GM12878 (cell line): Measurements from ENCODE around the gene ADK. TPM values are rescaled to one million over a fixed set of nuclear protein-coding genes. Genes with fewer than 3 reads are reported as not detected.

ENCODE experiments used
- ATAC-seq: fragments of 200-7000 bp; cut with Tn5 transposase; 3 replicates; pipeline ENCODE4 v1.9.1; 2020; ENCODE audit warnings: mild to moderate bottlenecking, moderate library complexity
- BruUV-seq: library from RNA; stranded (reverse); fragments of 400-500 nt; replicated peaks from 2 replicates; lab custom pipeline; 2021; lab: Mats Ljungman, UMichigan
- CTCF ChIA-PET: fragments of 300-600 bp; sonication (Branson Sonifier 250); formaldehyde crosslinking; extraction: SDS; loops from one replicate; lab custom pipeline; 2021; ENCODE audit warnings: inconsistent platforms; lab: Yijun Ruan, JAX
- POLR2A ChIA-PET: fragments of 350-600 bp; formaldehyde crosslinking; extraction: SDS; loops from one replicate; lab custom pipeline; 2021; ENCODE audit warnings: inconsistent platforms; lab: Charles Lee
- RAD21 ChIA-PET: fragments of 300-600 bp; sonication (Branson Sonifier 250); formaldehyde crosslinking; loops from one replicate; lab custom pipeline; 2023; ENCODE audit warnings: antibody characterized with exemption; ENCODE audit not compliant: unreplicated experiment; lab: Charles Lee
- SMC1A ChIA-PET: fragments of 300-600 bp; sonication (Branson Sonifier 250); formaldehyde crosslinking; loops from one replicate; lab custom pipeline; 2023; ENCODE audit not compliant: unreplicated experiment, uncharacterized antibody; lab: Charles Lee
- DNase-seq: peaks from one replicate; pipeline ENCODE4 v3.0.0-alpha.2; 2011; ENCODE audit warnings: low read depth, low spot score
- FAIRE-seq: peaks from 3 replicates; lab custom pipeline; 2011; peaks lifted over from hg19 to GRCh38; lab: Jason Lieb, UNC
- H2AFZ ChIP-seq: 2 replicates; pipeline ENCODE4 v1.6.0; 2011; ENCODE audit warnings: low read depth, low read length, control low read depth; ENCODE audit not compliant: control insufficient read depth
- H3K27ac ChIP-seq: 2 replicates; pipeline ENCODE4 v1.5.1; 2011; ENCODE audit warnings: control low read depth; ENCODE audit not compliant: control insufficient read depth, insufficient read depth
- H3K27me3 ChIP-seq, 2 experiments: replicated peaks in 1 of 2; 2 replicates each; pipeline versions ENCODE4 v1.6.0 to v1.6.1; 2011; ENCODE audit warnings: low read length in 1 of 2; ENCODE audit not compliant: control insufficient read depth in 2 of 2, insufficient read depth in 2 of 2
- H3K36me3 ChIP-seq, 2 experiments: 2 replicates each; pipeline ENCODE4 v1.5.1; 2011; ENCODE audit warnings: low read length in 1 of 2; ENCODE audit not compliant: control insufficient read depth in 2 of 2, insufficient read depth in 2 of 2
- H3K4me1 ChIP-seq: 2 replicates; pipeline ENCODE4 v1.6.1; 2011; ENCODE audit warnings: mild to moderate bottlenecking, low read length, moderate library complexity, mixed read lengths; ENCODE audit not compliant: control insufficient read depth, insufficient read depth
- H3K4me2 ChIP-seq: 2 replicates; pipeline ENCODE4 v1.6.0; 2011; ENCODE audit warnings: control low read depth; ENCODE audit not compliant: control insufficient read depth, insufficient read depth
- H3K4me3 ChIP-seq: fragments of 200-600 bp; sonication (generic); 2 replicates; pipeline ENCODE4 v1.5.1; 2016
- H3K79me2 ChIP-seq: 2 replicates; pipeline ENCODE4 v1.6.0; 2011; ENCODE audit warnings: low read length; ENCODE audit not compliant: control insufficient read depth, insufficient read depth
- H3K9ac ChIP-seq: 2 replicates; pipeline ENCODE4 v1.8.0; 2011; ENCODE audit warnings: low read length, control low read depth, mixed read lengths; ENCODE audit not compliant: control insufficient read depth, insufficient read depth
- H3K9me3 ChIP-seq: replicated peaks from 3 replicates; pipeline ENCODE4 v1.5.1; 2011; ENCODE audit warnings: mild to moderate bottlenecking, low read length; ENCODE audit not compliant: control insufficient read depth, insufficient read depth
- H4K20me1 ChIP-seq: 2 replicates; pipeline ENCODE4 v1.6.0; 2011; ENCODE audit not compliant: control insufficient read depth, insufficient read depth
- BMI1 ChIP-seq: fragments of 450-650 bp; IDR thresholded peaks from 2 replicates; pipeline ENCODE4 v1.6.1; 2016; ENCODE audit warnings: mild to moderate bottlenecking, moderate library complexity, borderline replicate concordance
- EED ChIP-seq: sonication (generic); IDR thresholded peaks from 2 replicates; pipeline ENCODE4 v1.6.1; 2016; ENCODE audit warnings: antibody characterized with exemption, low read depth
- IKZF2 ChIP-seq, 2 experiments: fragments of 450-650 bp; IDR thresholded peaks; 2 replicates each; pipeline ENCODE4 v1.6.1; 2017; ENCODE audit warnings: mild to moderate bottlenecking in 2 of 2, moderate library complexity in 2 of 2
- MTA3 ChIP-seq: IDR thresholded peaks from 2 replicates; pipeline ENCODE4 v1.6.1; 2012; ENCODE audit warnings: low read length, inconsistent platforms, borderline replicate concordance
- NBN ChIP-seq: fragments of 450-650 bp; IDR thresholded peaks from 2 replicates; pipeline ENCODE4 v1.6.1; 2016
- NR2F1 ChIP-seq: fragments of 450-650 bp; conservative IDR thresholded peaks from 2 replicates; pipeline ENCODE4 v1.6.1; 2017; ENCODE audit warnings: mild to moderate bottlenecking
- STAT3 ChIP-seq: IDR thresholded peaks from 2 replicates; pipeline ENCODE4 v1.6.1; 2011; ENCODE audit warnings: low read depth, low read length, improper control_type of control experiment
- SUZ12 ChIP-seq: fragments of 200-600 bp; sonication (generic); IDR thresholded peaks from one replicate; pipeline ENCODE4 v1.6.1; 2018; ENCODE audit warnings: antibody characterized with exemption, mild to moderate bottlenecking; ENCODE audit not compliant: unreplicated experiment
- TARDBP ChIP-seq: IDR thresholded peaks from 2 replicates; pipeline ENCODE4 v1.6.1; 2016; ENCODE audit warnings: borderline replicate concordance
- ZNF217 ChIP-seq: fragments of 450-650 bp; IDR thresholded peaks from 2 replicates; pipeline ENCODE4 v1.6.1; 2017; ENCODE audit warnings: antibody characterized with exemption, mild to moderate bottlenecking
- WGBS: methylation state at CpG from one replicate; pipeline ENCODE4 v1.1.6; 2016; ENCODE audit warnings: low lambda C conversion rate; ENCODE audit not compliant: insufficient replicate concordance, insufficient coverage; ENCODE audit errors: missing lambda C conversion rate; 5-methylcytosine and 5-hydroxymethylcytosine counted together
- in situ Hi-C: fragments of 300-500 bp; cut with MboI; formaldehyde crosslinking; loops from 9 replicates; pipeline ENCODE4 v1.14.3; 2018; ENCODE audit warnings: mixed read lengths
- intact Hi-C: fragments of 100-400 bp; cut with micrococcal nuclease; formaldehyde crosslinking; loops from one replicate; pipeline ENCODE4 v1.14.2; 2022; ENCODE audit not compliant: unreplicated experiment
- polyA plus RNA-seq, 11 experiments: library from polyadenylated mRNA; depleted of rRNA in 4 of 11; unstranded in 6 of 11; stranded (reverse) in 5 of 11; fragments of >200 nt; fragmentation: Nextera tagmentation in 4 of 11; fragmentation: Illumina TruSeq in 1 of 11; extraction: Ambion mirVana in 4 of 11; extraction: Trizol in 1 of 11; gene quantifications; 1 replicate in 1 of 11; 2 replicates in 10 of 11; pipeline versions ENCODE4 v1.2.1 to v1.2.3, GENCODE V29; 2011 to 2016; ENCODE audit warnings: inconsistent platforms in 2 of 11, missing spikeins in 2 of 11, low read depth in 1 of 11
- total RNA-seq, 4 experiments: library from RNA; depleted of rRNA in 3 of 4; stranded (reverse); fragments of >200 nt in 3 of 4; fragmentation: Illumina TruSeq in 1 of 4; extraction: Trizol in 1 of 4; gene quantifications; 2 replicates each; pipeline versions ENCODE4 v1.2.1 to v1.2.3, GENCODE V29; 2013 to 2021
- TF ChIP-seq, protein P1 (sequence below): IDR thresholded peaks from 2 replicates; pipeline ENCODE4 v1.6.1; 2012; ENCODE audit warnings: low read length, inconsistent platforms

ADK gene
- total and polyA plus RNA-seq, 10 of the 15 experiments (the other 5 are each of a cell fraction or from before 2014, with no cell fraction given): 42.0 to 151 (median 81.6) TPM

DNA sequence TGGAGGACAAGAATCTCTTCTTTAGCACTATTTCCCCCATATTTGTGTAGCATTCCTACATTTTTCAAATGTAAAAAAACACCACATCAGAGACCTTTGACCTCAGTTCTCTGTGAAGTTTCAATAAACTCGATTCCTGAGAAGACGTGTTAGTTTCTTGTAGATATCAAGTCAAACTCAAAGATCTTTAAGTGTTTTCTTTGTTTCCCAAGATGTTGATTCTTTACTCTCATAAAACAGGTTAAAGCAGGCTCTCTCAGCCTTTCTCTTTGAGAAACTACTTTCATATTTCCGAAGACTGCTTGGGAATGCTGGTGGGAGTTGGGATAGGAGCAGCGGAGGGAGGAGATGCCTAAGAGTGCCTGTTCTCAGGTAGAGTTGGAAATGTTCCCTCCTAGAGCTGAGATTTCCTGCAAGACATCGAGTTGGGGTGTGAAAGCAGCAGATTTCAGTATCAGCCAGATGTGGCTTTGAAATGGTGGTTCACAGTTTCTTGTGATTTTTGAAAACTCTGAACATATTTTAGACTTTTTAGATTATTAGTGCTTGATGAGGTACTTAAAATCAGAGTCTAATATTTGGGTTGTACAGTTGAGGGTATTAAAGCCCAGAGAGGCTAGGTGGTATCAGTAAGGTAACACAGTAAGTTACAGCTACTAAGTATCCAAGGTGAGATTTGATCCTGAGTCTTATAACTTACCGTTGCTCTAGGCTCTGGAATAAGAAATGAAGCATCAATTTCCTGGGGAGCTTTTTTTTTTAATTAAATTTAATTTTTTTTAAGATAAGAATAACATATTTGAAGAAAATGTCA is 13.9 kb downstream of the ADK start:
- CTCF ChIA-PET: interaction anchor here (0.9 to 5.3 kb wide), 5 partner anchors 9 to 84 kb away, joined by 3 to 51 read pairs (median 4); partner anchors contain the start of genes ADK and AP3M1
- no peak for FAIRE-seq
- POLR2A ChIA-PET: interaction anchor here (0.8 to 4.8 kb wide), 6 partner anchors 8 to 16 kb away, joined by 3 to 44 read pairs (median 9); partner anchors contain the start of genes ADK and AP3M1

More for the DNA sequence above, 13.9 kb downstream of the ADK start:
- Histone ChIP-seq H3K4me2 (peak overlapping the region; percentile 83), H3K4me3 (peak overlapping the region; percentile 54; the same call in 1 of the 2 replicates), H3K79me2 (peaks cover 59% of the 10 kb centered on the region), H2AFZ (peak overlapping the region; percentile 31), H3K9me3 (no peaks in the 10 kb centered on the region), H3K9ac (peak overlapping the region; percentile 36), H3K4me1 (peaks cover 53% of the 10 kb centered on the region), H3K27me3 (no peaks in the 10 kb centered on the region), H3K27ac (peak overlapping the region; percentile 66), H3K36me3 (no peaks in the 10 kb centered on the region), H4K20me1 (no peaks in the 10 kb centered on the region)
- no TSS peak for BruUV-seq
- intact Hi-C loops: no loop called here
- RAD21 ChIA-PET: interaction anchor here (0.6 to 6.6 kb wide), 7 partner anchors 9 to 279 kb away, joined by 3 to 58 read pairs (median 12); partner anchors contain the start of genes ADK and AP3M1
- WGBS: 5% methylated on average over 6 of the region's 6 CpGs
- in situ Hi-C loops: no loop called here
- DNase-seq (no peak), ATAC-seq (peak; percentile 19)
- TF ChIP-seq IKZF2 (IDR thresholded peaks at IDR 0.05): peak; percentile 48 to 64; a peak in 3 of 4 replicates
- 0 out of 2 replicates have a peak, but pooled peaks have one; percentile 29 for TF ChIP-seq NR2F1
- no peak for TF ChIP-seq STAT3
- TF ChIP-seq, protein P1, sequence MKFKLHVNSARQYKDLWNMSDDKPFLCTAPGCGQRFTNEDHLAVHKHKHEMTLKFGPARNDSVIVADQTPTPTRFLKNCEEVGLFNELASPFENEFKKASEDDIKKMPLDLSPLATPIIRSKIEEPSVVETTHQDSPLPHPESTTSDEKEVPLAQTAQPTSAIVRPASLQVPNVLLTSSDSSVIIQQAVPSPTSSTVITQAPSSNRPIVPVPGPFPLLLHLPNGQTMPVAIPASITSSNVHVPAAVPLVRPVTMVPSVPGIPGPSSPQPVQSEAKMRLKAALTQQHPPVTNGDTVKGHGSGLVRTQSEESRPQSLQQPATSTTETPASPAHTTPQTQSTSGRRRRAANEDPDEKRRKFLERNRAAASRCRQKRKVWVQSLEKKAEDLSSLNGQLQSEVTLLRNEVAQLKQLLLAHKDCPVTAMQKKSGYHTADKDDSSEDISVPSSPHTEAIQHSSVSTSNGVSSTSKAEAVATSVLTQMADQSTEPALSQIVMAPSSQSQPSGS: 0 out of 2 replicates have a peak, but pooled peaks have one; percentile 6
- no peak for TF ChIP-seq TARDBP
- peak; percentile 55; the same call in 1 of the 2 replicates for TF ChIP-seq EED
- TF ChIP-seq SUZ12: no peak
- TF ChIP-seq ZNF217: 0 out of 2 replicates have a peak, but pooled peaks have one; percentile 22
- TF ChIP-seq BMI1: no peak
- 0 out of 2 replicates have a peak, but pooled peaks have one; percentile 31 for TF ChIP-seq NBN
- TF ChIP-seq MTA3: no peak
- SMC1A ChIA-PET: interaction anchor here (0.6 to 5.8 kb wide), 10 partner anchors 10 to 70 kb away, joined by 3 to 78 read pairs (median 3); partner anchors contain the start of genes ADK and AP3M1
